GM23248 (cell line): ENCODE results near the gene CLSTN2.

Source experiments
- EZH2 ChIP-seq: fragments of 200-600 bp; sonication (generic); IDR thresholded peaks from 2 replicates; pipeline ENCODE4 v1.6.1; 2018; ENCODE audit warnings: antibody characterized with exemption, mild to moderate bottlenecking; ENCODE audit not compliant: insufficient read depth, poor library complexity, severe bottlenecking
- EZH2phosphoT487 ChIP-seq: fragments of 200-600 bp; sonication (generic); IDR thresholded peaks from 2 replicates; pipeline ENCODE4 v1.6.1; 2018; ENCODE audit warnings: antibody characterized with exemption, moderate library complexity, mild to moderate bottlenecking, low read depth; ENCODE audit not compliant: insufficient read depth

GRCh38 chr3:140204271-140204984, 269.4 kb downstream of the CLSTN2 start:
- TF ChIP-seq EZH2 (no peak), EZH2phosphoT487 (no peak)
